GM10266 (cell line): ENCODE data around the gene OR6A2.
A peak's percentile ranks its signal among the peaks of the same experiment; 100 is the strongest.

Experiments
- DNase-seq: peaks from one replicate; pipeline ENCODE4 v3.0.0; 2012; ENCODE audit errors: extremely low spot score
- TF ChIP-seq, protein P1 (sequence below): IDR thresholded peaks from 2 replicates; pipeline ENCODE4 v1.5.1; 2012; ENCODE audit warnings: mild to moderate bottlenecking, low read depth; ENCODE audit not compliant: control insufficient read depth, insufficient read depth; ENCODE audit errors: missing control alignments

Gene OR6A2

GRCh38 chr11:6799402-6799801, at the start of gene OR6A2:
Gene OR6A2, minus strand, starts transcription at chr11:6799689. Its CDS starts 3,981 bp downstream, at chr11:6795708.
- DNase-seq: no peak
- TF ChIP-seq, protein P1, sequence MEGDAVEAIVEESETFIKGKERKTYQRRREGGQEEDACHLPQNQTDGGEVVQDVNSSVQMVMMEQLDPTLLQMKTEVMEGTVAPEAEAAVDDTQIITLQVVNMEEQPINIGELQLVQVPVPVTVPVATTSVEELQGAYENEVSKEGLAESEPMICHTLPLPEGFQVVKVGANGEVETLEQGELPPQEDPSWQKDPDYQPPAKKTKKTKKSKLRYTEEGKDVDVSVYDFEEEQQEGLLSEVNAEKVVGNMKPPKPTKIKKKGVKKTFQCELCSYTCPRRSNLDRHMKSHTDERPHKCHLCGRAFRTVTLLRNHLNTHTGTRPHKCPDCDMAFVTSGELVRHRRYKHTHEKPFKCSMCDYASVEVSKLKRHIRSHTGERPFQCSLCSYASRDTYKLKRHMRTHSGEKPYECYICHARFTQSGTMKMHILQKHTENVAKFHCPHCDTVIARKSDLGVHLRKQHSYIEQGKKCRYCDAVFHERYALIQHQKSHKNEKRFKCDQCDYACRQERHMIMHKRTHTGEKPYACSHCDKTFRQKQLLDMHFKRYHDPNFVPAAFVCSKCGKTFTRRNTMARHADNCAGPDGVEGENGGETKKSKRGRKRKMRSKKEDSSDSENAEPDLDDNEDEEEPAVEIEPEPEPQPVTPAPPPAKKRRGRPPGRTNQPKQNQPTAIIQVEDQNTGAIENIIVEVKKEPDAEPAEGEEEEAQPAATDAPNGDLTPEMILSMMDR: no peak

GRCh38 chr11:6845383-6845782, 45.9 kb upstream of the OR6A2 start, which contains the start of gene OR10A5:
Gene OR10A5, plus strand, starts transcription at chr11:6845683. Its CDS starts 0 bp downstream, at chr11:6845683.
- TF ChIP-seq, protein P1: no peak

DNA sequence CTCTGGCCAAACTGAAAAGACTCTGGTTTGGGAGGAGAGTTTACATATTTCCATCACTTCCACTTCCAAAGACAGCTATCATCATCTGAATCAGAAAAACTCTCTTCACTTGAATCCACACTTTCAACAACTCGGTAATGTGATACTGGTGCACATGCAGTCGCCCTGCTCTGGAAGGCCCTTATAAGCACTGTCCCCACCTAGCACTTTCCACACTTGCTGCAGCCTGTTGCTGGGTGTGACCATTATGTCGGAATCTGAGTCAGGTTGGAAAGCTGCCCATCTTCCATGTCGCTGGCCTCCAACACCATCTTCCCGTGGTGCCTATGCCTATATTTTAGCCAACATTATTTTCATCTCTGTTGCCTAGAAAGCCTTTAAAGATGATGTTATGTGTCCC, 44.9 kb upstream of the OR6A2 start:
- DNase-seq: no peak
- TF ChIP-seq, protein P1: no peak

More at GRCh38 chr11:6845383-6845782, 45.9 kb upstream of the OR6A2 start, which contains the start of gene OR10A5:
- no peak for DNase-seq

DNA sequence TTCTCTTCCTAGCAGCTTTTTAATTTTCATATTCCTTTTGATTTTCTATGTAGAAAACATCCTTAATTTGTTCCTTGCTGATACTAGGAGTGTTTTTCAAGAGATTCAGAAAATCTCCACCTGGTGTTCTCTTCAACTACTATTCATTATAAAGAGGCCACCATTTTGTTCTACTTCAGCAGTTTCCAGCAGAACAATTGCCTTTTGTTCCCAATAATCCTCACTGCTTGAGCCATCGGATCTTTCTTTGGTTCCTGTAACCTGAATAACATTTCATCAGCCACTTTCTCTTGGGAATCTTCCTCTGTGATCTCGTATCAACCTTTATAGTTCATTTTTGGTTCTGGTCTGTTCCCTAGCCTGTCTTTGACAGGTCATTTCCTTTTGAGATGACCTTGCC, 44.2 kb upstream of the OR6A2 start:
- TF ChIP-seq, protein P1: no peak
- DNase-seq: no peak

GRCh38 chr11:6841694-6842093, 42.2 kb upstream of the OR6A2 start:
- TF ChIP-seq, protein P1: no peak
- DNase-seq: peak; percentile 8

- TF ChIP-seq, protein P1: no peak
- no peak for DNase-seq
Measured at GRCh38 chr11:6834021-6834420, 34.5 kb upstream of the OR6A2 start.

DNA sequence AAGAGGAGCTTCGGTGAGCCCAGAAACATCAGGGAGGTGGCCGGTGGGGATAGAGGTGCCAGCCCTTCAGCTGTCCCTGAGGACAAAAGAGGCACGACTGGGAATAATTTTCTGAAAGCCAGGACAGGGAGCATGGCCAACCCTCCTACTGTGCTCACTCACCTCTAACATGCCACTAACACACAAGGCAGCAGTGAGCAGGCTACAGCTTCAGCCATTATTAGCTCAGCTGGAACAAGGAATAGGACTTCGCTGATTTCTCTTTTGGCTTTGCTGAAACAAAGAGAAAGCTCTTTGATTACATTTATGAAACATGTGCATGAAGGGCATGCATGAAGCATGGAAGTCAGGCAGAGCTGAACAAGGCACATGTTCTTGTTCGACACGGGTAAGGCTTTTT, 33.9 kb upstream of the OR6A2 start:
- TF ChIP-seq, protein P1: no peak
- no peak for DNase-seq
